Testis (tissue), 2 donors: ENCODE results near the gene NAP1L4.

Experiments
- CTCF ChIP-seq, 3 experiments: fragments of 450-650 bp in 2 of 3; fragments of 200-600 bp in 1 of 3; sonication (generic) in 1 of 3; IDR thresholded peaks; one replicate each; pipeline ENCODE4 v1.5.1; 2016 to 2019; ENCODE audit warnings: antibody characterized with exemption in 3 of 3, mild to moderate bottlenecking in 2 of 3, moderate library complexity in 1 of 3
- POLR2A ChIP-seq: fragments of 450-650 bp; IDR thresholded peaks from one replicate; pipeline ENCODE4 v1.6.1; 2017; ENCODE audit warnings: antibody characterized with exemption, mild to moderate bottlenecking, moderate library complexity

GRCh38 chr11:2932850-2933251 lies 59.3 kb downstream of the NAP1L4 start:
- TF ChIP-seq CTCF (IDR thresholded peaks at IDR 0.05) (no peak), POLR2A (no peak)
